Endothelial cell of umbilical vein (primary cell): ENCODE results near the gene ENTR1. TPM values are rescaled to one million over a fixed set of nuclear protein-coding genes. Genes with fewer than 3 reads are reported as not detected.

Experiments
- BruUV-seq: library from RNA; stranded (reverse); fragments of 400-500 nt; replicated peaks from 2 replicates; lab custom pipeline; 2021; lab: Mats Ljungman, UMichigan
- CTCF ChIA-PET: fragments of 300-600, 350-600 bp; sonication (Branson Sonifier 250); formaldehyde crosslinking; loops from one replicate; lab custom pipeline; 2021; ENCODE audit warnings: antibody characterized with exemption, inconsistent platforms; lab: Charles Lee
- POLR2A ChIA-PET: fragments of 300-600, 350-600 bp; sonication (Branson Sonifier 250); formaldehyde crosslinking; loops from one replicate; lab custom pipeline; 2021; ENCODE audit warnings: antibody characterized with exemption, inconsistent platforms; lab: Charles Lee
- DNase-seq: peaks from one replicate; pipeline ENCODE4 v3.0.0-alpha.2; 2011; ENCODE audit warnings: low read depth, low spot score
- FAIRE-seq: peaks from 2 replicates; lab custom pipeline; 2011; peaks lifted over from hg19 to GRCh38; lab: Jason Lieb, UNC
- H2AFZ ChIP-seq: 2 replicates; pipeline ENCODE4 v1.6.0; 2012; ENCODE audit warnings: low read depth, low read length, control low read depth, inconsistent platforms
- H3K27ac ChIP-seq: 2 replicates; pipeline ENCODE4 v1.5.1; 2011; ENCODE audit warnings: low read depth, mild to moderate bottlenecking, control low read depth, low read length, moderate library complexity; ENCODE audit not compliant: insufficient read depth
- H3K27me3 ChIP-seq, 2 experiments: 2 replicates each; pipeline versions ENCODE4 v1.6.0 to v1.6.1; 2011; ENCODE audit warnings: low read length in 2 of 2, mixed read lengths in 1 of 2; ENCODE audit not compliant: control insufficient read depth in 2 of 2, insufficient read depth in 2 of 2
- H3K36me3 ChIP-seq, 2 experiments: 2 replicates in 1 of 2; 3 replicates in 1 of 2; pipeline ENCODE4 v1.5.1; 2011; ENCODE audit warnings: low read length in 2 of 2, mild to moderate bottlenecking in 1 of 2, moderate library complexity in 1 of 2; ENCODE audit not compliant: control insufficient read depth in 2 of 2, insufficient read depth in 2 of 2; ENCODE audit errors: extremely low read depth in 1 of 2
- H3K4me1 ChIP-seq: 3 replicates; pipeline ENCODE4 v1.5.1; 2011; ENCODE audit warnings: mild to moderate bottlenecking, low read length; ENCODE audit not compliant: control insufficient read depth, insufficient read depth; ENCODE audit errors: extremely low read depth
- H3K4me2 ChIP-seq: 2 replicates; pipeline ENCODE4 v1.6.1; 2011; ENCODE audit warnings: low read length, control low read depth, mixed read lengths; ENCODE audit not compliant: insufficient read depth
- H3K4me3 ChIP-seq, 3 experiments: fragments of 200-600 bp in 1 of 3; sonication (generic), shearing (Covaris generic) in 1 of 3; replicated peaks in 1 of 3; 2 replicates each; pipeline ENCODE4 v1.5.1; 2011 to 2016; ENCODE audit warnings: control low read depth in 3 of 3, low read length in 3 of 3, mild to moderate bottlenecking in 2 of 3, inconsistent platforms in 1 of 3, low read depth in 1 of 3, moderate library complexity in 1 of 3; ENCODE audit not compliant: insufficient read depth in 1 of 3
- H3K79me2 ChIP-seq: 2 replicates; pipeline ENCODE4 v1.6.0; 2012; ENCODE audit warnings: low read length, inconsistent platforms; ENCODE audit not compliant: control insufficient read depth, insufficient read depth
- H3K9ac ChIP-seq: replicated peaks from 2 replicates; pipeline ENCODE3; 2011; ENCODE audit warnings: low read length, control low read depth; ENCODE audit not compliant: insufficient read depth; ENCODE audit errors: extremely low read depth
- H3K9me1 ChIP-seq: replicated peaks from 3 replicates; pipeline ENCODE4 v1.6.0; 2011; ENCODE audit warnings: mild to moderate bottlenecking, low read length; ENCODE audit not compliant: control insufficient read depth, insufficient read depth; ENCODE audit errors: extremely low read depth
- H3K9me3 ChIP-seq: replicated peaks from 2 replicates; pipeline ENCODE4 v1.5.1; 2012; ENCODE audit warnings: low read length, inconsistent platforms; ENCODE audit not compliant: control insufficient read depth, insufficient read depth
- H4K20me1 ChIP-seq: replicated peaks from 2 replicates; pipeline ENCODE3; 2011; ENCODE audit warnings: mild to moderate bottlenecking, low read length; ENCODE audit not compliant: control insufficient read depth, insufficient read depth; ENCODE audit errors: extremely low read depth
- EZH2 ChIP-seq: IDR thresholded peaks from 2 replicates; pipeline ENCODE4 v1.6.1; 2012; ENCODE audit warnings: borderline replicate concordance, low read depth, mild to moderate bottlenecking, moderate library complexity, low read length, inconsistent platforms; ENCODE audit not compliant: severe bottlenecking
- GATA2 ChIP-seq: IDR thresholded peaks from 2 replicates; pipeline ENCODE4 v1.7.0; 2011; ENCODE audit warnings: low read depth, mild to moderate bottlenecking, moderate library complexity, mixed read lengths, low read length; ENCODE audit not compliant: insufficient read length, insufficient read depth
- POLR2A ChIP-seq: IDR thresholded peaks from 2 replicates; pipeline ENCODE4 v1.6.1; 2012; ENCODE audit warnings: low read depth, mild to moderate bottlenecking, control low read depth, low read length
- dilution Hi-C: fragments of 300-500 bp; cut with MboI; formaldehyde crosslinking; loops from one replicate; pipeline ENCODE4 v1.15.0; 2019; ENCODE audit warnings: low sequenced_read_pairs; ENCODE audit not compliant: extremely low pct_ligation_motif_present
- intact Hi-C: fragments of 100-400 bp; cut with micrococcal nuclease; formaldehyde crosslinking; loops from one replicate; pipeline ENCODE4 v1.10.0; 2022
- polyA plus RNA-seq, 4 experiments: library from polyadenylated mRNA; depleted of rRNA in 3 of 4; stranded (reverse) in 3 of 4; unstranded in 1 of 4; fragments of >200 nt; gene quantifications; 2 replicates each; pipeline versions ENCODE4 v1.2.1 to v1.2.3, GENCODE V29; 2011 to 2012; ENCODE audit warnings: missing spikeins in 1 of 4
- total RNA-seq: library from RNA; stranded (reverse); gene quantifications from 2 replicates; pipeline ENCODE4 v1.2.3, GENCODE V29; 2021
- TF ChIP-seq, protein P1 (sequence below), 2 donors: IDR thresholded peaks; 1 replicate in 1 of 2; 2 replicates in 1 of 2; pipeline ENCODE4 v1.5.1; 2011; ENCODE audit warnings: low read length in 2 of 2, mild to moderate bottlenecking in 2 of 2, moderate library complexity in 2 of 2, control low read depth in 1 of 2, inconsistent platforms in 1 of 2, low read depth in 1 of 2; ENCODE audit not compliant: insufficient read depth in 1 of 2; ENCODE audit errors: extremely low read depth in 1 of 2

The ENTR1 gene
- total and polyA plus RNA-seq, 2 donors (not counting 3 experiments of a cell fraction or from before 2014, with no cell fraction given), result 36.0 to 61.6 TPM

DNA sequence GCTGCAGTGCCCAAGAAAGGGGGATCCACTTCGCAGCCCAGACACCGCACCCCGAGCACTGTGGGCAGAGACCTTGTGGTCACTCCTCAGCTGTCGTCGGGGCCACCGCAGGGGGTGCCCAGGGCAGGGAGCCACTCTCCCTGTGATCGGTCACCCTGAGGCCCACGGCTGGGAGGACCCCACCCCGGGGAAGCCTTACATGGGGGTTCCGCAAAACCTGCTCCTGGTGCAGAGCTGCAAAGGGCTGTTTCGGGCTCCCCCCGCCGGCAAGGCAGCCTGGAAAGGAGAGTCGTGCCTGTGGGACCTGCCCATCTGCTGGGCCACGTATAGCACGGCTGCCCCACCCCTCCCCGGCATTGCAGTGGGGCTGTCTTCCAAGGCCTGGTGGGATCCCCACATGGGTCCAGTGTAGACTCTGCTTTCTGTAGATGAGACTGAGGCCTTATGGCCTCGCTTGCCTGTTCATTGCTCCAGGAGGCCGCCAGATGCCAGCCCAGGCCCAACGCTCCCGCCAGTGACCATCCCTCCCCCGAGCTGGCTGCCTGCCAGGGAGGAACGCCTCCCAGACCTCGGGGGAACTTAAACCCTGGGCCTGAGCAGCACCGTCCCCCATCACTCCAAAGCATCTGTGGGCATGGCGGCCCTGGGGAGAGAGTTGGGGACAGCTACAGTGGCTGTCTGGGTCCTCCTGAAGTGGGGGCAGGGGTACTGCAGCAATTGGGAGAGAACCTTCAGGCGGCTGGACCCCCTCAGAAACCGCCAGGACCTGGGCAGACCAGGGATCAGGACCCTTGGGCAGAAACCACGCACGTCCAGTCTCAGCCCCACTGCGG lies 45.3 kb downstream of the ENTR1 start:
- BruUV-seq, result no TSS peak
- H3K4me1 ChIP-seq, result peaks cover 7% of the 10 kb centered on the region
- no peak overlapping the region for H3K4me2 ChIP-seq
- peaks cover 3% of the 10 kb centered on the region for H3K79me2 ChIP-seq
- H3K9me3 ChIP-seq, result no peaks in the 10 kb centered on the region
- ChIA-PET CTCF (interaction anchor here (0.6 to 2.4 kb wide), 4 partner anchors 12 to 53 kb away, joined by 3 to 27 read pairs (median 6); no protein-coding TSS in a partner anchor), POLR2A (no interaction called here)
- no peak overlapping the region for H3K4me3 ChIP-seq
- no peaks in the 10 kb centered on the region for H3K9me1 ChIP-seq
- no peaks in the 10 kb centered on the region for H3K36me3 ChIP-seq
- no peak for DNase-seq
- intact Hi-C loops (no loop called here), dilution Hi-C loops (no loop called here)
- no peaks in the 10 kb centered on the region for H4K20me1 ChIP-seq
- H2AFZ ChIP-seq, result no peak overlapping the region
- H3K27ac ChIP-seq, result no peak overlapping the region
- H3K27me3 ChIP-seq, result no peaks in the 10 kb centered on the region
- no peak overlapping the region for H3K9ac ChIP-seq
- no peak for TF ChIP-seq POLR2A
- TF ChIP-seq, protein P1, sequence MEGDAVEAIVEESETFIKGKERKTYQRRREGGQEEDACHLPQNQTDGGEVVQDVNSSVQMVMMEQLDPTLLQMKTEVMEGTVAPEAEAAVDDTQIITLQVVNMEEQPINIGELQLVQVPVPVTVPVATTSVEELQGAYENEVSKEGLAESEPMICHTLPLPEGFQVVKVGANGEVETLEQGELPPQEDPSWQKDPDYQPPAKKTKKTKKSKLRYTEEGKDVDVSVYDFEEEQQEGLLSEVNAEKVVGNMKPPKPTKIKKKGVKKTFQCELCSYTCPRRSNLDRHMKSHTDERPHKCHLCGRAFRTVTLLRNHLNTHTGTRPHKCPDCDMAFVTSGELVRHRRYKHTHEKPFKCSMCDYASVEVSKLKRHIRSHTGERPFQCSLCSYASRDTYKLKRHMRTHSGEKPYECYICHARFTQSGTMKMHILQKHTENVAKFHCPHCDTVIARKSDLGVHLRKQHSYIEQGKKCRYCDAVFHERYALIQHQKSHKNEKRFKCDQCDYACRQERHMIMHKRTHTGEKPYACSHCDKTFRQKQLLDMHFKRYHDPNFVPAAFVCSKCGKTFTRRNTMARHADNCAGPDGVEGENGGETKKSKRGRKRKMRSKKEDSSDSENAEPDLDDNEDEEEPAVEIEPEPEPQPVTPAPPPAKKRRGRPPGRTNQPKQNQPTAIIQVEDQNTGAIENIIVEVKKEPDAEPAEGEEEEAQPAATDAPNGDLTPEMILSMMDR (IDR thresholded peaks at IDR 0.05; ENCODE audit: extremely low read depth in 1 of 2, insufficient read depth in 1 of 2, low read depth in 1 of 2, low read length in 2 of 2), result no peak
- TF ChIP-seq GATA2, result no peak
- TF ChIP-seq EZH2, result no peak
- FAIRE-seq, result no peak
